Measurements from ENCODE around the gene XG.

The XG gene

GRCh38 chrX:2732076-2732475 is 19.8 kb upstream of the XG start:
- Histone ChIP-seq H2AFZ (ENCODE audit: low read length) (no peak overlapping the region), H3K36me3 (replicated peaks; ENCODE audit: insufficient read depth, low read length) (no peaks in the 10 kb centered on the region), H3K9me3 (replicated peaks; ENCODE audit: insufficient read depth, low read length) (no peaks in the 10 kb centered on the region), H3K4me1 (ENCODE audit: low read length) (no peaks in the 10 kb centered on the region), H3K9me2 (replicated peaks; ENCODE audit: insufficient read depth, low read length) (no peaks in the 10 kb centered on the region), H3K27me3 (replicated peaks; ENCODE audit: insufficient read depth, low read length) (no peaks in the 10 kb centered on the region), H4K20me1 (ENCODE audit: insufficient read depth, low read length) (no peaks in the 10 kb centered on the region), H3K79me2 (ENCODE audit: low read length) (no peaks in the 10 kb centered on the region), H3K4me3 (ENCODE audit: low read length) (no peak overlapping the region), H3K4me2 (ENCODE audit: low read depth, low read length) (no peak overlapping the region), H3K9ac (ENCODE audit: low read length) (no peak overlapping the region), H3F3A (ENCODE audit: insufficient read depth, low read length) (no peaks in the 10 kb centered on the region), H3K27ac (ENCODE audit: low read length) (no peak overlapping the region)
- DNase-seq, result no peak
- TF ChIP-seq EZH2 (optimal IDR thresholded peaks at IDR 0.05; ENCODE audit: low read depth, low read length) (no peak), CTCF (IDR thresholded peaks at IDR 0.05; ENCODE audit: low read length) (no peak)

GRCh38 chrX:2732649-2733048 is 19.2 kb upstream of the XG start:
- H3K9me2 ChIP-seq (replicated peaks; ENCODE audit: insufficient read depth, low read length), result no peaks in the 10 kb centered on the region
- H4K20me1 ChIP-seq (ENCODE audit: insufficient read depth, low read length), result no peaks in the 10 kb centered on the region
- H3K27me3 ChIP-seq (replicated peaks; ENCODE audit: insufficient read depth, low read length), result no peaks in the 10 kb centered on the region
- TF ChIP-seq EZH2phosphoT487 (IDR thresholded peaks at IDR 0.05; ENCODE audit: low read length) (no peak), CTCF (IDR thresholded peaks at IDR 0.05; ENCODE audit: low read length) (no peak), EZH2 (optimal IDR thresholded peaks at IDR 0.05; ENCODE audit: low read depth, low read length) (no peak)
- H3K4me3 ChIP-seq (ENCODE audit: low read length), result no peak overlapping the region
- H3K36me3 ChIP-seq (replicated peaks; ENCODE audit: insufficient read depth, low read length), result no peaks in the 10 kb centered on the region
- H3K79me2 ChIP-seq (ENCODE audit: low read length), result no peaks in the 10 kb centered on the region
- no peak overlapping the region for H3K9ac ChIP-seq (ENCODE audit: low read length)
- H3K4me2 ChIP-seq (ENCODE audit: low read depth, low read length), result no peak overlapping the region
- DNase-seq, result no peak
- no peaks in the 10 kb centered on the region for H3K4me1 ChIP-seq (ENCODE audit: low read length)
- H3K9me3 ChIP-seq (replicated peaks; ENCODE audit: insufficient read depth, low read length), result no peaks in the 10 kb centered on the region
- H3F3A ChIP-seq (ENCODE audit: insufficient read depth, low read length), result no peaks in the 10 kb centered on the region
- H2AFZ ChIP-seq (ENCODE audit: low read length), result no peak overlapping the region
- H3K27ac ChIP-seq (ENCODE audit: low read length), result no peak overlapping the region

GRCh38 chrX:2733286-2733685 is 18.6 kb upstream of the XG start:
- no peak overlapping the region for H3K4me2 ChIP-seq (ENCODE audit: low read depth, low read length)
- no peaks in the 10 kb centered on the region for H4K20me1 ChIP-seq (ENCODE audit: insufficient read depth, low read length)
- H3K36me3 ChIP-seq (replicated peaks; ENCODE audit: insufficient read depth, low read length), result no peaks in the 10 kb centered on the region
- no peak overlapping the region for H3K4me3 ChIP-seq (ENCODE audit: low read length)
- no peaks in the 10 kb centered on the region for H3F3A ChIP-seq (ENCODE audit: insufficient read depth, low read length)
- no peaks in the 10 kb centered on the region for H3K27me3 ChIP-seq (replicated peaks; ENCODE audit: insufficient read depth, low read length)
- H3K9me3 ChIP-seq (replicated peaks; ENCODE audit: insufficient read depth, low read length), result no peaks in the 10 kb centered on the region
- no peak overlapping the region for H2AFZ ChIP-seq (ENCODE audit: low read length)
- DNase-seq, result no peak
- no peak overlapping the region for H3K9ac ChIP-seq (ENCODE audit: low read length)
- TF ChIP-seq EZH2 (optimal IDR thresholded peaks at IDR 0.05; ENCODE audit: low read depth, low read length) (no peak), CTCF (IDR thresholded peaks at IDR 0.05; ENCODE audit: low read length) (no peak), EZH2phosphoT487 (IDR thresholded peaks at IDR 0.05; ENCODE audit: low read length) (no peak)
- H3K79me2 ChIP-seq (ENCODE audit: low read length), result no peaks in the 10 kb centered on the region
- no peaks in the 10 kb centered on the region for H3K9me2 ChIP-seq (replicated peaks; ENCODE audit: insufficient read depth, low read length)
- no peaks in the 10 kb centered on the region for H3K4me1 ChIP-seq (ENCODE audit: low read length)
- H3K27ac ChIP-seq (ENCODE audit: low read length), result no peak overlapping the region
